Pancreas (tissue), 10 donors: Measurements from ENCODE around the gene GPC3. TPM values are rescaled to one million over a fixed set of nuclear protein-coding genes. Genes with fewer than 3 reads are reported as not detected.
A peak's percentile ranks its signal among the peaks of the same experiment; 100 is the strongest.

ENCODE experiments used
- ATAC-seq, 4 donors: fragments of 200-7000 bp; cut with Tn5 transposase; one replicate each; pipeline versions ENCODE4 v1.8.0 to v1.9.1; 2020; ENCODE audit warnings: mild to moderate bottlenecking in 4 of 4, moderate library complexity in 4 of 4
- DNase-seq, 6 donors: peaks; one replicate each; pipeline ENCODE4 v3.0.0-alpha.2; 2020
- FAIRE-seq: peaks from 2 replicates; lab custom pipeline; 2012; peaks lifted over from hg19 to GRCh38; lab: Jason Lieb, UNC
- H3K27ac ChIP-seq, 4 donors: fragments of 200-600 bp; sonication (generic); 1 replicate in 3 of 4; 2 replicates in 1 of 4; pipeline versions ENCODE4 v1.5.0 to v1.8.0; 2020
- H3K27me3 ChIP-seq, 4 donors: fragments of 200-600 bp; one replicate each; pipeline ENCODE4 v1.8.0; 2021
- H3K36me3 ChIP-seq, 3 donors: fragments of 200-600 bp; sonication (generic) in 1 of 3; one replicate each; pipeline versions ENCODE4 v1.5.0 to v1.8.0; 2020 to 2021
- H3K4me1 ChIP-seq, 3 donors: fragments of 200-600 bp; one replicate each; pipeline ENCODE4 v1.8.0; 2021
- H3K4me3 ChIP-seq, 4 donors: fragments of 200-600 bp; sonication (generic) in 2 of 4; one replicate each; pipeline versions ENCODE4 v1.5.0 to v1.8.0; 2020 to 2021
- H3K9me3 ChIP-seq, 4 donors: fragments of 200-600 bp; one replicate each; pipeline ENCODE4 v1.8.0; 2021
- CTCF ChIP-seq, 4 donors: fragments of 200-600 bp; sonication (generic) in 3 of 4; IDR thresholded peaks; one replicate each; pipeline versions ENCODE4 v1.5.0 to v1.8.0; 2021; ENCODE audit warnings: antibody characterized with exemption in 4 of 4
- WGBS, 2 donors: extraction: QIAGEN DNeasy Blood & Tissue Kit; methylation state at CpG; one replicate each; pipeline ENCODE4 v1.1.7; 2013; 5-methylcytosine and 5-hydroxymethylcytosine counted together
- intact Hi-C, 3 donors: fragments of 100-400 bp; cut with DNase I; formaldehyde crosslinking; loops; one replicate each; pipeline versions ENCODE4 v1.11.1 to v1.14.2; 2022
- polyA plus RNA-seq, 2 donors: library from polyadenylated mRNA; stranded (reverse); fragments of 200-250 nt; gene quantifications; one replicate each; pipeline ENCODE4 v1.2.3, GENCODE V29; 2013
- total RNA-seq, 6 donors: library from RNA; stranded (reverse); fragmentation: NEBNext Ultra II Directional in 4 of 6; extraction: Animal tissue kit (Norgen Biotek cat#: 25700) in 4 of 6; gene quantifications; one replicate each; pipeline versions ENCODE4 v1.2.1 to v1.2.4, GENCODE V29; 2021 to 2023
- donor health status: healthy with polysubstance abuse.
- donor health status: DM: no; HTN: no; CAD: no; lungs with moderate emphysema.
- donor health status: DM: no; HTN: no; CAD: no.
- donor health status: control.
- donor health status: control.
- donor health status: Bipolar disorder and iron deficiency.
- donor health status: DM: yes; HTN: yes; CAD: no.
- donor health status: DM: no; HTN: no; CAD: no.
- donor health status: DM: no; HTN: no; CAD: no.
- donor health status: DM: yes; HTN: yes; CAD: no.

Gene GPC3
- total and polyA plus RNA-seq, 8 donors = 0.95 to 18.6 (median 2.7) TPM

- peaks cover 0 to 9% (median 0%) of the 10 kb centered on the region in 4 donors for H3K27me3 ChIP-seq
- ATAC-seq (no peak), FAIRE-seq (no peak), DNase-seq (no peak)
- WGBS, 2 donors = 82 to 94% methylated on average over 3 of the region's 3 CpGs
- H3K4me1 ChIP-seq = no peaks in the 10 kb centered on the region
- no peak for TF ChIP-seq CTCF (IDR thresholded peaks at IDR 0.05)
- intact Hi-C loops = no loop called here
- H3K9me3 ChIP-seq = no peaks in the 10 kb centered on the region
- H3K4me3 ChIP-seq = no peak overlapping the region
- H3K27ac ChIP-seq = no peak overlapping the region
- no peaks in the 10 kb centered on the region for H3K36me3 ChIP-seq
These were observed 20.1 kb downstream of the GPC3 start for GRCh38 chrX:133965321-133965720.

- FAIRE-seq (no peak), DNase-seq (no peak), ATAC-seq (no peak)
- 65 to 88% methylated on average over 6 of the region's 6 CpGs for WGBS, 2 donors
- intact Hi-C loops = no loop called here
- H3K9me3 ChIP-seq = no peaks in the 10 kb centered on the region
- H3K27ac ChIP-seq = no peak overlapping the region
- H3K4me1 ChIP-seq = no peaks in the 10 kb centered on the region
- TF ChIP-seq CTCF (IDR thresholded peaks at IDR 0.05) = no peak
- H3K27me3 ChIP-seq = peaks cover 0 to 7% (median 0%) of the 10 kb centered on the region in 4 donors
- no peaks in the 10 kb centered on the region for H3K36me3 ChIP-seq
- H3K4me3 ChIP-seq = no peak overlapping the region
These were observed 24.3 kb downstream of the GPC3 start for GRCh38 chrX:133961046-133961445.

DNA sequence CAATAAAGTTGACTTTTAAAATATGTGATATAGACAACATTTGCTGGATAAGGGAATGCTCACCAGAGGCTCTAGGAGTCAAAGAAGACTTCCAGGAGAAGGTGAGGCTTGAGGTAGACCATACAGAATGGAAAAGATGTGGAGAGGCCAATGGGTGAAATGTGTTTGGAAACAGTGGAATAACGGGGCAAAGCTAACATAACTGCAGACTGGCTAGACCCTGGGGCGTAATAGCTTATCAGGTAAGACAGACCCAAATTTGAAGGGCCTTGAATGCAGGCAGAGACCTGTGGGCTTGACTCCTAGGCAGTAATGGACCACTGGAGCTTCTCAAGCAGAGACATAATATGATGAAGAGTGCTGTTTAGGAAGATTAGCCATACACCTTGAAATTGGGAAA is 25.4 kb downstream of the GPC3 start:
- no peaks in the 10 kb centered on the region for H3K36me3 ChIP-seq
- no peaks in the 10 kb centered on the region for H3K9me3 ChIP-seq
- intact Hi-C loops = no loop called here
- FAIRE-seq (no peak), ATAC-seq (no peak), DNase-seq (no peak)
- no peaks in the 10 kb centered on the region for H3K4me1 ChIP-seq
- 67 to 79% methylated on average over 2 of the region's 2 CpGs for WGBS, 2 donors
- H3K27ac ChIP-seq = no peak overlapping the region
- H3K4me3 ChIP-seq = no peak overlapping the region
- H3K27me3 ChIP-seq = peaks cover 0 to 14% (median 0%) of the 10 kb centered on the region in 4 donors
- TF ChIP-seq CTCF (IDR thresholded peaks at IDR 0.05) = no peak

GRCh38 chrX:133958997-133959688 is 26.3 kb downstream of the GPC3 start:
- no peak for TF ChIP-seq CTCF (IDR thresholded peaks at IDR 0.05)
- Histone ChIP-seq H3K27me3 (peaks cover 0 to 16% (median 0%) of the 10 kb centered on the region in 4 donors), H3K27ac (no peak overlapping the region), H3K36me3 (no peaks in the 10 kb centered on the region), H3K4me1 (no peaks in the 10 kb centered on the region), H3K4me3 (no peak overlapping the region), H3K9me3 (no peaks in the 10 kb centered on the region)
- intact Hi-C loops = no loop called here
- DNase-seq (no peak), FAIRE-seq (no peak), ATAC-seq (peak in 2 of 4 donors; percentile 43 to 60)
- WGBS, 2 donors = 58 to 66% methylated on average over 2 of the region's 2 CpGs
